ENCODE data around the gene PHACTR3.
A peak's percentile ranks its signal among the peaks of the same experiment; 100 is the strongest.

Gene PHACTR3

GRCh38 chr20:59764037-59764436 is 159.7 kb downstream of the PHACTR3 start:
- DNase-seq = no peak

GRCh38 chr20:59765599-59766177 is 161.3 kb downstream of the PHACTR3 start:
- DNase-seq = peak; percentile 41

GRCh38 chr20:59767656-59768055 is 163.3 kb downstream of the PHACTR3 start:
- DNase-seq = no peak

- no peak for DNase-seq
These were observed 165.9 kb downstream of the PHACTR3 start for GRCh38 chr20:59770270-59770669.

- no peak for DNase-seq
These were observed 166.5 kb downstream of the PHACTR3 start for GRCh38 chr20:59770851-59771250.

- DNase-seq = no peak
These were observed 167.4 kb downstream of the PHACTR3 start for GRCh38 chr20:59771506-59772372.

GRCh38 chr20:59772373-59772705 is 168.0 kb downstream of the PHACTR3 start:
- DNase-seq = no peak

- no peak for DNase-seq
These were observed 168.9 kb downstream of the PHACTR3 start for GRCh38 chr20:59772931-59773913.

GRCh38 chr20:59774204-59774641 is 169.9 kb downstream of the PHACTR3 start:
- no peak for DNase-seq

GRCh38 chr20:59774921-59775686 is 170.8 kb downstream of the PHACTR3 start:
- no peak for DNase-seq

GRCh38 chr20:59775687-59776055 is 171.3 kb downstream of the PHACTR3 start:
- DNase-seq = no peak

GRCh38 chr20:59776059-59776603 is 171.8 kb downstream of the PHACTR3 start:
- DNase-seq = no peak

GRCh38 chr20:59776626-59777330 is 172.4 kb downstream of the PHACTR3 start:
- DNase-seq = no peak

- no peak for DNase-seq
These were observed 173.0 kb downstream of the PHACTR3 start for GRCh38 chr20:59777331-59777725.

GRCh38 chr20:59777814-59778575 is 173.7 kb downstream of the PHACTR3 start:
- no peak for DNase-seq

GRCh38 chr20:59778615-59779200 is 174.4 kb downstream of the PHACTR3 start:
- DNase-seq = no peak

- DNase-seq = no peak
These were observed 175.5 kb downstream of the PHACTR3 start for GRCh38 chr20:59779656-59780380.

- no peak for DNase-seq
These were observed 176.3 kb downstream of the PHACTR3 start for GRCh38 chr20:59780494-59781185.

- no peak for DNase-seq
These were observed 176.9 kb downstream of the PHACTR3 start for GRCh38 chr20:59781226-59781625.
